Common myeloid progenitor, CD34-positive (primary cell): Measurements from ENCODE around the gene KIAA0319L.
"Not testable (repeated sequence)": the region's sequence is repeated elsewhere in the genome, so short reads cannot be mapped to it uniquely, and the experiment has no call there.

ENCODE experiments used
- CTCF ChIA-PET: fragments of 350-600 bp; sonication (Branson Sonifier 250); formaldehyde crosslinking; loops from one replicate; lab custom pipeline; 2021; ENCODE audit warnings: antibody characterized with exemption; lab: Charles Lee
- POLR2A ChIA-PET: fragments of 350-600 bp; sonication (Branson Sonifier 250); formaldehyde crosslinking; loops from one replicate; lab custom pipeline; 2021; ENCODE audit warnings: antibody characterized with exemption; lab: Charles Lee
- DNase-seq, 3 donors: peaks; one replicate each; pipeline versions ENCODE4 v3.0.0 to v3.0.0-alpha.2; 2013
- H3K27ac ChIP-seq, 2 experiments: 1 replicate in 1 of 2; 2 replicates in 1 of 2; pipeline ENCODE4 v1.7.0; 2013; ENCODE audit warnings: inconsistent platforms in 2 of 2, low read length in 2 of 2, mild to moderate bottlenecking in 2 of 2, low read depth in 1 of 2, moderate library complexity in 1 of 2; ENCODE audit not compliant: severe bottlenecking in 2 of 2, insufficient read depth in 1 of 2, poor library complexity in 1 of 2
- H3K27me3 ChIP-seq, 5 experiments: replicated peaks in 2 of 5; 1 replicate in 3 of 5; 2 replicates in 2 of 5; pipeline versions ENCODE4 v1.6.1 to v1.7.0; 2013; ENCODE audit warnings: low read length in 4 of 5, mild to moderate bottlenecking in 2 of 5, moderate library complexity in 2 of 5, inconsistent platforms in 1 of 5; ENCODE audit not compliant: insufficient read depth in 5 of 5, control insufficient read depth in 4 of 5
- H3K36me3 ChIP-seq, 4 experiments: 1 replicate in 2 of 4; 2 replicates in 2 of 4; pipeline versions ENCODE4 v1.6.1 to v1.7.0; 2013; ENCODE audit warnings: low read length in 3 of 4, control low read depth in 1 of 4, mild to moderate bottlenecking in 1 of 4; ENCODE audit not compliant: control insufficient read depth in 4 of 4, insufficient read depth in 4 of 4
- H3K4me1 ChIP-seq, 4 experiments: 1 replicate in 3 of 4; 2 replicates in 1 of 4; pipeline versions ENCODE4 v1.6.1 to v1.7.1; 2013; ENCODE audit warnings: low read length in 3 of 4, mild to moderate bottlenecking in 3 of 4, control low read depth in 1 of 4, inconsistent platforms in 1 of 4, moderate library complexity in 1 of 4; ENCODE audit not compliant: control insufficient read depth in 4 of 4, insufficient read depth in 4 of 4; ENCODE audit errors: control extremely low read depth in 1 of 4
- H3K4me3 ChIP-seq, 7 experiments: 1 replicate in 4 of 7; 2 replicates in 3 of 7; pipeline versions ENCODE4 v1.5.1 to v1.7.0; 2013; ENCODE audit warnings: mild to moderate bottlenecking in 7 of 7, low read length in 6 of 7, moderate library complexity in 6 of 7, inconsistent platforms in 2 of 7, low read depth in 2 of 7, control low read depth in 1 of 7; ENCODE audit not compliant: insufficient read depth in 4 of 7, control insufficient read depth in 1 of 7; ENCODE audit errors: extremely low read depth in 1 of 7
- H3K9me3 ChIP-seq, 5 experiments: 1 replicate in 4 of 5; 2 replicates in 1 of 5; pipeline versions ENCODE4 v1.6.1 to v1.7.1; 2013; ENCODE audit warnings: low read length in 4 of 5, mild to moderate bottlenecking in 2 of 5, inconsistent platforms in 1 of 5, low read depth in 1 of 5, moderate library complexity in 1 of 5; ENCODE audit not compliant: control insufficient read depth in 4 of 5, insufficient read depth in 2 of 5; ENCODE audit errors: control extremely low read depth in 1 of 5
- whole genome bisulfite sequencing: methylation state at CpG from one replicate; pipeline ENCODE4 v1.1.5; 2013; ENCODE audit not compliant: insufficient coverage; 5-methylcytosine and 5-hydroxymethylcytosine counted together

The KIAA0319L gene

GRCh38 chr1:35470977-35471613, 86.1 kb downstream of the KIAA0319L start:
- Histone ChIP-seq H3K4me1 (no peaks in the 10 kb centered on the region), H3K36me3 (peaks cover 6 to 40% (median 31%) of the 10 kb centered on the region in 4 experiments), H3K4me3 (no peak overlapping the region), H3K9me3 (no peaks in the 10 kb centered on the region), H3K27me3 (no peaks in the 10 kb centered on the region), H3K27ac (no peak overlapping the region)
- POLR2A ChIA-PET = no interaction called here
- no peak for DNase-seq
- WGBS = 90% methylated on average over 3 of the region's 4 CpGs
- CTCF ChIA-PET = interaction anchor here (1.4 to 1.6 kb wide), 2 partner anchors 15 to 56 kb away, joined by 3 to 6 read pairs; no protein-coding TSS in a partner anchor

GRCh38 chr1:35466120-35466519, 91.1 kb downstream of the KIAA0319L start:
- no peak for DNase-seq
- Histone ChIP-seq H3K27ac (no peak overlapping the region), H3K4me1 (no peaks in the 10 kb centered on the region), H3K4me3 (no peak overlapping the region), H3K36me3 (peaks cover 23 to 62% (median 46%) of the 10 kb centered on the region in 4 experiments), H3K9me3 (peaks cover 0 to 10% (median 8%) of the 10 kb centered on the region in 5 experiments), H3K27me3 (no peaks in the 10 kb centered on the region)
- CTCF ChIA-PET = interaction anchor here (2.1 kb wide), 1 partner anchor 15 kb away, joined by 6 read pairs; no protein-coding TSS in a partner anchor
- POLR2A ChIA-PET = no interaction called here
- WGBS = 100% methylated on average over 1 of the region's 1 CpG

DNA sequence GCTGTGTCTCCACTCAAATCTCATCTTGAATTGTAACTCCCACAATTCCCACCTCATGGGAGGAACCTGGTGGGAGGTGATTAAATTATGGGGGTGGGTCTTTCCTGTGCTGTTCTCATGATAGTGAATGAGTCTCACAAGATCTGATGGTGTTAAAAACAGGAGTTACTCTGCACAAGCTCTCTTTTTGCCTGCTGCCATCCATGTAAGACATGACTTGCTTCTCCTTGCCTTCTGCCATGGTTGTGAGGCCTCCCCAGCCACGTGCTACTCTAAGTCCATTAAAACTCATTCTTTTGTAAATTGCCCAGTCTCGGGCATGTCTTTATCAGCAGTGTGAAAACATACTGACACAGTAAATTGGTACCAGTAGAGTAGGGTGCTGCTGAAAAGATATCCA, 93.5 kb downstream of the KIAA0319L start:
- H3K27me3 ChIP-seq, DNase-seq, H3K4me1 ChIP-seq, POLR2A ChIA-PET, H3K9me3 ChIP-seq, H3K27ac ChIP-seq, H3K4me3 ChIP-seq: not testable (repeated sequence)
- H3K36me3 ChIP-seq = peaks cover 22 to 57% (median 37%) of the 10 kb centered on the region in 4 experiments
- WGBS = 100% methylated on average over 1 of the region's 2 CpGs
- CTCF ChIA-PET = interaction anchor here (2.6 kb wide), 1 partner anchor 12 kb away, joined by 13 read pairs; no protein-coding TSS in a partner anchor

DNA sequence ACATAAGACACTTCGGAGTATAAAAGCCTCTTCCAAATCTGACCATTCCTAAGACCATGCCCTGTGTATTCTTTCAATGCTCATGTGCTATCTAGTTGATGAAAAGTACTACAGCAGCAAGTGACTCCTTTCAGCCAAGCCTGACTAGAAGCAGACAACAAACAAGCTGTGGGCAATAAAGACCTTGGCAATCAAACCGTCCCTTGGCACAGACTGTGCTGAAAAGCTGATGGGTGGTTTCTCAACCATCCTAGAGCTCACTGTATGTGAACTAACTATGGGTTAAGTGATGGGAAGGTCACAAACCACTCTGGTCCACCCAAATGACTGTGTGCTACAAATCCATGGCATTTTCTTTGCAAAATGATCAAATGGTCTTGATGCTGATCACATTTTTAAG, 94.0 kb downstream of the KIAA0319L start:
- ChIA-PET CTCF (interaction anchor here (2.6 kb wide), 1 partner anchor 12 kb away, joined by 13 read pairs; no protein-coding TSS in a partner anchor), POLR2A (no interaction called here)
- DNase-seq = no peak
- 100% methylated on average over 2 of the region's 2 CpGs for WGBS
- Histone ChIP-seq H3K36me3 (peaks cover 20 to 58% (median 34%) of the 10 kb centered on the region in 4 experiments), H3K4me1 (no peaks in the 10 kb centered on the region), H3K27ac (no peak overlapping the region), H3K27me3 (no peaks in the 10 kb centered on the region), H3K4me3 (no peak overlapping the region), H3K9me3 (peaks cover 0 to 10% (median 8%) of the 10 kb centered on the region in 5 experiments)

- Histone ChIP-seq H3K36me3 (peaks cover 22 to 57% (median 34%) of the 10 kb centered on the region in 4 experiments), H3K4me1 (no peaks in the 10 kb centered on the region), H3K9me3 (peaks cover 0 to 10% (median 8%) of the 10 kb centered on the region in 5 experiments), H3K4me3 (no peak overlapping the region), H3K27me3 (no peaks in the 10 kb centered on the region), H3K27ac (no peak overlapping the region)
- ChIA-PET CTCF (interaction anchor here (2.6 kb wide), 1 partner anchor 11 kb away, joined by 13 read pairs; no protein-coding TSS in a partner anchor), POLR2A (no interaction called here)
- 95% methylated on average over 3 of the region's 5 CpGs for WGBS
- DNase-seq = no peak
Observed at GRCh38 chr1:35461966-35462651, 95.1 kb downstream of the KIAA0319L start.

DNA sequence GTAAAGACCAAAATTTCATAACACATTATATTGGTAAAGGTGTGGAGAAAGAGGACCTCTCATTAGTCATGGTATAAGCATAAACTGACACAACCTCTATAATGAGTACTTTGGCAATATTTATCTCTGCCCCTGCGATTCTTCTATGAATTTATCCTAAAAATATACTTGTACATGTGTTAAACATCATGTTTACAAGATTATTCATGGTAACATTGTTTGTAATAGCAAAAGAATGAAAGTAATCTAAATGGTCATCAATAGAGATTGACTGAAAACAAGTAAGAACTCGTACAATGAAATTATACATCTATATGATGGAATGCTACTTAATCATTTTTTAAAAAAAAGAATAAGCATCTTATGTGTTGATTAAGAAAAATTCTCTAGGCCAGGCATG, 96.4 kb downstream of the KIAA0319L start:
- POLR2A ChIA-PET = no interaction called here
- Histone ChIP-seq H3K27ac (no peak overlapping the region), H3K36me3 (peaks cover 20 to 53% (median 30%) of the 10 kb centered on the region in 4 experiments)

More for the DNA sequence above, 96.4 kb downstream of the KIAA0319L start:
- CTCF ChIA-PET = interaction anchor here (1.2 kb wide), 1 partner anchor 10 kb away, joined by 6 read pairs; no protein-coding TSS in a partner anchor
- Histone ChIP-seq H3K27me3 (no peaks in the 10 kb centered on the region), H3K4me3 (no peak overlapping the region), H3K9me3 (peaks cover 0 to 10% (median 8%) of the 10 kb centered on the region in 5 experiments), H3K4me1 (no peaks in the 10 kb centered on the region)
- DNase-seq = no peak
- WGBS = no CpG with 5 or more reads among the region's 2 CpGs
